ENCODE data around the gene POLR3A. TPM values are rescaled to one million over a fixed set of nuclear protein-coding genes. Genes with fewer than 3 reads are reported as not detected.

The POLR3A gene
- 17.9 and 19.5 TPM in 2 replicates for total RNA-seq

GRCh38 chr10:78029269-78030226, at the start of gene POLR3A:
Gene POLR3A (minus strand): TSS chr10:78029515. CDS start chr10:78029407, 108 bp downstream.

DNA sequence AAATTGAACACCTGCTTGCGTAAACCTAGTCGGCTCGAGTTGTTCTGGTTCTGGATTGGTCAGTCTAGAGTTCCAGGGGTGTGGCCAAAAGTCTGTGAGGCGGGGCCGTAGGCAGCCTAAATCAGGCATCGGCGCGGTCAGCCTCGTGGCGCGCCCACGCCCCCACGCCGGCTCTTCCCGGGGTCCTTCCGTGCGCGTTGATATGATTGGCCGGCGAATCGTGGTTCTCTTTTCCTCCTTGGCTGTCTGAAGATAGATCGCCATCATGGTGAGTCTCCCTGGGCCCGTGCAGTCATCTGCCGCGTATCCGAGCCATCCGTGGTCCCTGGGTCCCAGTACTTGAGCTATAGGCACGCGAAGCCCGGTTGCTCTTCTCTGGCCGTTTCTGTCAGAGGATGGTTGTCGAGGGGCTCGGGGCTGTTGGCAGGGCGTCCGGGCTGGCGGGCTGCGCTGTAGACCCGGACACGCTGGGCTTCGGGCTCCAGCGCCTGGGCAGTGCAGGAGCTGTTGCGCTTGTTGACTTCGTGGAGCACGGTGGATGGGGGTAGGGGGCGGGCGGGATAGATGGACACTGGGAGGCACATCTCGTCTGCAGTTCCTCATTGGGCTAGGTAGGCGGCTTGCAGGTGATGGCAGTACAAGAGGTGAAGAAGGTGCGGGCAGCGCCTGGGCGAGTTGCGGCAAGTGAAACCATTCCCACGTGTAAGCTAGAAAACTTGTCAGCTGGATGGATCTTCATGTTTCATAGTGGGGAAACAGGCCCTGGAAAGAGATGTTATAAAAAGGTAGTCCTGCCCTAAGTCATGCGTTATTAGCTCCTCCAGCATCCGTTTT, 4.5 kb upstream of the POLR3A start, which contains the start of gene RPS24:
RPS24 (plus strand) TSS at position 227 of the 834 bp plus-strand sequence; CDS start at position 266, 39 bp downstream.

GRCh38 chr10:77926566-77927401, 102.5 kb downstream of the POLR3A start, which contains the start of gene DLG5:
Gene DLG5 (minus strand): TSS chr10:77926755. CDS start chr10:77926520, 235 bp downstream.

Other genes starting within 250 kb of the POLR3A start
- 46.1 and 75.8 TPM in 2 replicates for gene DLG5, start 102.8 kb downstream of the POLR3A start, total RNA-seq
- 1,902 and 2,033 TPM in 2 replicates for gene RPS24, start 4.3 kb upstream of the POLR3A start, total RNA-seq